NOMO-1 treated with DMSO at 0.1 percent for 48 hours (cell line): ENCODE data around the gene SPTBN4.
"Not testable (repeated sequence)": the region's sequence is repeated elsewhere in the genome, so short reads cannot be mapped to it uniquely, and the experiment has no call there.

ENCODE experiments used
- DNase-seq: peaks from one replicate; lab custom pipeline; 2025; ENCODE audit not compliant: unreplicated experiment; lab: John Stamatoyannopoulos, UW

Gene SPTBN4

DNA sequence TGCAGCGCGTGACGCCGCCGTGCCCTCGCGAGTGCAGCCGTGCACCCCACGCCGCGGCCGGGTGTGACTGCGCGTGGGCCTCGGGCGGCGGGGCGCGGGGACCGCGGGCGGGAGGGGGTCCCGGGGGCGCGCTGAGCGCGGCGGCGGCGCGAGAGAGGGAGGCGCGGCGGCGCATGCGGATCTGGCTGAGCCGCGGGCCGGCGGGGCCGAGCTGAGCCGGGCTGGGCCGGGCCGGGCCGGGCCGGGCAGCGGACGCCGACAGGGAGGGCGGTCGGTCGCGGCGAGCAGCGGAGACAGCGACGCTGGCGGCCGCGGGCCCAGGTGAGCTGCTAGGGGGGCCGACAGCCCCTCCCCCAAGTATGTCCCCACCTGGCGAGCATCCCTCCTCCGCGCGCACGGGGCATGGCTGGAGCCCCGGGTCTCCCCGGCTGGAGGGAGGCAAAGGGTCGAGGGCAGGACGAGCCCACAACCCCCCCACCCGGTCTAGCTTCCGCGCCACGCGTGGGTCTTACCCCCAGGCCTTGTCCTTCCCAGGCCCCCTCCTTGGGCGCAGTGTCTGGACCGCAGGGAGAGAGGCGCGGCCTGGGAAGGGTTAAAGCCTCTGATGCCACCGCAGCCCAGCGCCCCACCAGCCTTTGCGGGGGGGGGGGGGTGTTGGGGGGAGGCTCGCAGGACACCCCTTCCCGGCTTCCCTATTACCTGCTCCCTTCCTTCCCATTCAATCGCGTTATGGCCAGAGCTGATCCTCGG lies at the start of gene SPTBN4:
Gene SPTBN4, plus strand, starts transcription at position 17 of the 750 bp plus-strand sequence. CDS start 5,621 bp downstream, outside the sequence.
- DNase-seq, result no peak

DNA sequence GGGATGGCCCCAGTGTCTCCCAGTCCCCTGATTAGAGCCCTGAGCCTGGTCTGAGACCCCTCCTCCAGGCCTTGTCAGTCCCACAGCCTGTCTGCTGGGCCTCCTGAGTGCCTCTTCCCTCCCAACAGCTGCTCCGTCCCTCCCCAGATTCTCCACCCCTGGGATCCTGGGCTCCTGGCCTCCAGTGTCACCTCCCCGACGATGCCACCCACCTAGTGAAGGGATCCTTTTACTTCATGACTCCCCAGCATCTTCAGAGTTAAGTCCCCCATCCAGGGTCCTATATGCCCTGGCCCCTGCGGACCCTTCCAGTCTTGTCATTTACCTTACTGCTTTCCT lies 49.2 kb upstream of the SPTBN4 start:
- DNase-seq, result no peak

DNA sequence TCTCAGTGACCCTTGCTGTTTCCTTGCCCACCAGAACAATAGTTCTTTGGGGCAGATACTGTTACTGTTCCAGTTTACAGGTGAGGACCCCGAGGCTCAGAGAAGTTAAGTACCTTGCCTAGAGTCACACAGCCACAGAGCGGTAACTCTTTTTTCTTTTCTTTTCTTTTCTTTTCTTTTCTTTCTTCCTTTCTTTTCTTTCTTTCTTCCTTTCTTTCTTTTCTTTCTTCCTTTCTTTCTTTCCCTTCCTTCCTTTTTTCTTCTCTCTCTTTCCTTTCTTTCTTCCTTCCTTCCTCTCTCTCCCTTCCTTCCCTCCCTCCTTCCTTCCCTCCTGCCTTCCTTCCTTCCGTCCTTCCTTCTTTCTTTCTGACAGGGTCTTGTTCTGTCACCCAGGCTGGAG lies 48.8 kb upstream of the SPTBN4 start:
- DNase-seq, result no peak

DNA sequence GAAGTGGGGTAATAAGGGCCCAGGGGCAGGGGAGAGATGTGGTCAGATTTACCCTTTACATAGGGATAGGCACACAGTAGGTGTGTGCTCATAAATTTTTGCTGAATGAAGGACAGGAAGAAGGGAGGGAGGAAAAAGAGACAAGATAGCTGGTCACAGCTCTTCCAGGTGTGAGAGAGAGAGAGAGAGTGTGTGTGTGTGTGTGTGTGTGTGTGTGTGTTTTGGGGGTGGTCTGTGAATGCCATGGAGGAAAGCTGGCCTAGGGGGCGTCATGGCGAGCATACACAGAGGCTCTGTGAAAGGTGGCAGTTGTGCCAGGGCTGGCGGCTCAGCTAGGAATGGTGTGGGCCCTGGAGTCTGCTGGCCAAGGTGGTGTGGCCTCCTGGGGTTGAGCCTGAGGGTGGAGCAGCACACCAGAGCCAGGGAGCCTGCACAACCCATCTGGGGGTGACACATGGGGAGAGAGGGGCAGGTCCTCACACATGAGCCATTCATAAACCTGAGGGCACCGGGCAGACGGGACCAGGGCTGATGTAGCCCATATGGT lies 47.7 kb upstream of the SPTBN4 start:
- no peak for DNase-seq

DNA sequence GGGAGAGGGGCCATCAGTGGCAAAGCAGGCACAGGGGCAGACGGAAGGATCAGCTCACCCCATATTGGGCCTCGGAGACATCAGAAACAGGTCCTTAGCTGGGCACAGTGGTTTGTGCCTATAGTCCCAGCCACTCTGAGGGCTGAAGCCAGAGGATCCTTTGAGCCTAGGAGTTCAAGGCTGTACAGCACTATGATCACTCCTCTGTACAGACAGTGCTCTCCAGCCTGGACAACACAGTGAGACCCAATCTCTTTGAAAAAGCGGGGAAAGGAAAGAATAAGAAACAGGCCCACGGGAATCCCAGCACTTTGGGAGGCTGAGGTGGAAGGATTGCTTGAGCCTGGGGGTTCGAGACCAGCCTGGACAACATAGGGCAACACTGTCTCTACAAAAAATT lies 47.0 kb upstream of the SPTBN4 start:
- no peak for DNase-seq

DNA sequence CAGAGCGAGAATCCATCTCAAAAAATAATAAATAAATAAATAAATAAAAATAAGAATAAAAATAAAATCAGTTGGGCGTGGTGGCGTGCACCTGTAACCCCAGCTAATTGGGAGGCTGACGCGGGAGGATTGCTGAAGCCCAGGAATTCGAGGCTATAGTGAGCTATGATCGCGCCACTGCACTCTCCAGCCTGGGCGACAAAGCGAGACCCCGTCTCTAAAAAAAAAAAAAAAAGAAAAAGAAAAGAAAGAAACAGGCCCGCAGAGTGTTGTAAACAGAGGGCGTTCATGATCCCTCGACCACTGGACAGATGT lies 46.4 kb upstream of the SPTBN4 start:
- no peak for DNase-seq

DNA sequence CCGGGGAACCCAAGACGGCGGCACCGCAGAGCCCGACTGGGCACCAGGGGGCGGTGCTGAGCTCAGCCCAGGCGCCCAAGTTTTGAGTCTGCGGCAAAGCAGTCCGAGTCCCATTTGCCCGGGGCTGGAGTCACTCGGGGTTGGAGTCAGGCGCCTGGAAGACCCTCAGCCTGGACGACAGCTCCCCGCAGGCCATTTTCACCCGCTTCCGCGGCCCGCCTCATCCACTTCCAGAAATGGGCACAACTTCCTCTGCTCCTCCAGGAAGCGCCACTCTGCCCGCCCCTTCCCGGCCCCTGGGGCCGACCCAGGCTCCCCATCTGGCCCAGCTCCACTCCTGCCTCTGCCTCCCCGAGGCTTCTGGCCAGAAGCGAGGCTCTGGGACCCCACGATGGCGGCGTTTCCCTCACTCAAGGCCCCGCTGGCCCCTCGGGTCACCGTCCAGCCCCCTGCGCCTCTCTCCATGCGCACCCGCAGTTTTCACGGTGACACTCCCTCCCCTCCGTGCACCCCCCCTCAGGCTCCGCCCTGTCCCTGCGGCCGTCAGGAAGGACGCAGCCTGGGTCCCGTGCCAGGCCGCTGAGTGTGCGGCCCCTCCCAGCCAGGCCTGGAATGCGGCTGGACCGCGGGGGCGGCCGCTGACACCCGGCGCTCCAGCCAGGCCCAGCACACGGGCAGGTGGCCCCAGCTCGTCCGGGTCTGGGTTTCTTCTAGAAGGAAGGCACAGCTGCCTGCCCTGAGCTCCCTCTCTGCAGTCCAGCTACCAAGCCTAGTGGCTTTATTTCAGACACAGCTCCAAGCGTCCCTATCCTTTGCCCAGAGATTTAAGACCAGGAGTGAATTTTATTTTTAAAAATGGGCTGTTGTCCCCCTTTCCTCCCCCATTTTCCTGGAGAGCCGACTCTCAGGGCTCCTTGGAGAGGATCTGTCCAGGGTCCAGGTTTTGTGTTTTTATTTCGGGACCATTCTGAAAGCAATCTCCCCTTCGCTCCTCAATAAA lies 45.7 kb upstream of the SPTBN4 start:
- peak; percentile 68 for DNase-seq

DNA sequence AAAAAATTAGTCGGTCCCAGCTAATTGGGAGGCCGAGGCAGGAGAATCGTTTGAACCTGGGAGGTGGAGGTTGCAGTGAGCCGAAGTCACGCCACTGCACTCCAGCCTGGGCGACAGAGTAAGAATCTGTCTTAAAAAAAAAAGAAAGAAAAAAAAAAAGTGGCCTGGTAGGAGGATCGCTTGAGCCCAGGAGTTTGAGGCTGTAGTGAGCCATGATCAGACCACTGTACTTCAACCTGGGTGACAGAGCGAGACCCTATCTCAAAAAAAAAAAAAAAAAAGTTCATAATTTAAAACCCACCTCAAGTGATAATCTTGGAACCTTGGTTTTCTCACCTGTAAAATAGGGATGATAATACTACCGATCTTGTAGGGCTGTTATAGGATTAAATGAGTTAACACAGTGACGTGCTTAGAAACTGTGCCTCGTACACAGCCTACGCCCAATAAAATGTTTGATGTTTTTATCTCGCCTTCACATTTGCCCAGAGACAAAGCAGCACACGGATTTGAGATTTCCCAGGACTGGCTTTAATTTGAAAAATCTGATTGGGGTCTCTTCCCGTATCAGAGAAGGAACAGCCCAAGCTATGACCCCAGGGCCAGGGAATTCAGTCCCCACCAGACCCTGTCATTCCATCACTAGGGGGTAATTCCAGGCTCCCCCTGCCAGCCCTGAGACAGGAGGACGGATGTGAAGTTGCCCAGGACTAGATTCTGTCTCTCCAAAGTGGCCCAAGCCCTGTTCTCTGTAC lies 44.6 kb upstream of the SPTBN4 start:
- no peak for DNase-seq

DNA sequence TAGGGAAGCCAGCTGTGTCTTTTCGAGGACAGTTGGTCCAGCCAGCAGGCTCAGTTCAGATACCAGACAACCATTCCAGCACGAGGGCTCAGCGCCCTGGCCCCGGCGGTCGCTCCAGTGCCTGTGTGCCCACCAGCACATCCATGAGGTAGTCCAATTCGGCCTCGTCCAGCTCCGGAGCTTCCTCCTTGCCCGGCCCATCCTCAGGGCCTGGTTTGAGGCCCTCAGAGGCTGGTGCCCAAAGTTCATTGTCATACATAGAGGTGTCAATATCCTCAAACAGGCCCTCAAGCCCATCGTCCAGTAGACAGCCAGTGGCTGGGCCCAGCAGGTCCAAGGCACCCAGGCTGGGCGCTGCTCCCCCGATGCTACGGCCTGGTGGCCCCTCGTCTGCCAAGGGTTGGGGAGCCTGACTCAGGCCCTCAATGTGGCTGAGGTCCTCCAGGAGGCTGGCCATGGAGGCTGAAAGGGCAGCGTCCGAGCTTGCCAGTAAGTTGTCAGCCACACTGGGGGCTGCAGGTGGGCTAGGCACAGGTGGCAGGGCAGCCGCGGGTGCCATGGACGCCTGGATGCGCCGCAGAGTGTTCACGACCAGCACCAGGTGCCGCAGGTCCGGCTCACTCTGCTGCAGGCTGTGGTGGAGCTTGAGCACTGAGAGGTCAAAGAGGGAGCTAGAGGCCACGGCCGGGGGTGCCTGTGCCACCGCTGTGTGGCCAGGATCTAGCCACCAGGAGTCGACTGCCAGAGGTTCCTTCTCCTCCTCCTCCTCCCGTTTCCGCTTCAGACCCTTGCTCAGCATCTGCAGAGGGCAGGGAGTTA lies 43.8 kb upstream of the SPTBN4 start:
- DNase-seq, result no peak

DNA sequence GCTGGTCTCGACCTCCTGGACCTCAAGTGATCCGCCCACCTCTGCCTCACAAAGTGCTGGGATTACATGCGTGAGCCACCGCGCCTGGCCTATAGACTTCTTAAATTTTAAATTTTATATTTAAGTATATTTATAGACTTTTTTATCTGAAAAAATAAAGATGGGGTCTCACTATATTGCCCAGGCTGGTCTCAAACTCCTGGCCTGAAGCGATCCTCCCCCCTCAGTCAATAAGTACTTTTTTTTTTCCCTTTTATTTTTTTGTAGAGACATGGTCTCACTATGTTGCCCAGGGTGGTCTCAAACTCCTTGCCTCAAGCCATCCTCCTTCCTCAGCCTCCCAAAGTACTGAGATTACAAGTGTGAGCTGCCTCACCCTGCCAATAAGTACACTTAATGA lies 42.9 kb upstream of the SPTBN4 start:
- DNase-seq, result no peak

DNA sequence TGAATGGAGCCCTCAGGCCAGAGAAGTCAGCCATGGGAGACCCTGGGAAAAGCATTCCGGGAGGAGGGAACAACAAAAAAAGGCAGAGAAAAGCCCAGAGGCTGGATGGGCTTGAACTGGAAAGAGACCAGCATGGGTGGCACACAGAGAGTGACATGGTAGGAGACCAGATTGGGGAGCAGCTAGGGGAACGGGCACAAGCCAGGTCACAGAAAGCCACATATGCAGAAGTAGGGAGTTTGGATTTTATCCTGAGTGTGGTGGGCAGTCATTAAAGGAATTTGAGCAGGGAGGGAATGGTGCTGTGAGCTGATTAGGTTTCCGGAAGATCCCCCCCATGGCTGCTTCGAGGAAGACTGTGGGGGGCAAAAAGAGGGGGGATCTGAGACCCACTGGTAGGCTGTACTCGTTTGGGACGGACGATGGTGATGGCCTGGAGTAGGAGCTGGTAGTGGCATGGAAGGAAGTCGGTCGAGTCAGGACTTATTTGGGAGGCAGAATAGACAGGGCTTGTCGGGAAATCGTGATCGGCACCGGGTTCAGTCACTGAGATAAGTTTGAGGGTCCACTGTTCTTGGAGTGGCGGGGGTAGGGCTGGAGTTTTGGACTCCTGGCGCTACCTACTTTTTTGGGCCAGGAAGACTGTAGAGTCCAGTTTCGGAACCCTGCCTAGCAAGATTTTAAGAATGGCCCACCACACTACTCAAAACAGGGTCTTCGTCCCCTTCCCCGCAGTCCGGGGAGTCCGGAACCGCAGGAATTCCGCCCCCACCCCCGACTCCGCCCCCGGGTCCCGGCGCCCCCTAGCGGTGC lies 42.0 kb upstream of the SPTBN4 start:
- DNase-seq, result peak; percentile 18

DNA sequence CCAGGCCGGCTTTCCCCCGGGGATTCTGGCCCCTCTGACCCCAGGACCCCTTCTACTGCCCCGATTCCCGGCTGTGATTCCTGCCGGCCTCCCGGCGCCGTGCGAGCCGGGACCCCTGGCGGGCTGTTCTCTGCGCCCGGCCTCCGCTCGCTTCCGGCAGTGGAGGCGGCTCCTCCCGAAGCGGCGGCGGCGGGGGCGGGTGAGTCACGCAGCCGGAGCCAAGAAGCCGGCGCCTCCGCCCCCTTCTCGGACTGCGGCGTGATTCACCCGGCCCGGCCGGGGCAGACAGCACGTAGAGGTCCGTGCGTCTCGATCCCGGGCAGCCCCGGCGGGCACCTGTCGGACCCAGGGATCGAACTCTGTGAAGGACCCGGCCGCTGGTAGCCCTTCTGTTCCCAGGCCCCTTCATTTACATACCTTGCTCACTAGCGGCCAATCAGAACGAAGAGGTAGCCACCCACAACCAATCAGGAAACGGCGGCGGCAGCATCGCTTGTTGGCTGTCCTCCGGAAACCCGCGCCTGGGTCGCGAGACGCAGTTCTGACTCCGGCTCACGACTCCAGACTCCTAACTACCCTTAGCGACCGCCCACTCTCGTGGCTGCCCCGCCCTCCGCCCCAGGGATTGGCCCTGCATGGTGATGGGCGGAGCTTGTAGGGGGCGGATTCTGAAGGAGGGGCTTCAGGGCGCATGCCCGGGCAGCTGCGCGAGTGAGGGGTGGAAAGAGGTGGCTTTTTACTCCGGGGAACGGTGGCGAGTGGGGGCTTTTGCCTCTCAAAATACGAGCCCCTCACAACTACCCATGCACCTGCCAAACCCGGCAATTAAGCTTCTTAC lies 41.1 kb upstream of the SPTBN4 start, which contains the start of gene SERTAD1:
Gene SERTAD1, minus strand, starts transcription at position 543 of the 838 bp plus-strand sequence. CDS start 2,446 bp downstream, outside the sequence.
- DNase-seq, result peak; percentile 99

DNA sequence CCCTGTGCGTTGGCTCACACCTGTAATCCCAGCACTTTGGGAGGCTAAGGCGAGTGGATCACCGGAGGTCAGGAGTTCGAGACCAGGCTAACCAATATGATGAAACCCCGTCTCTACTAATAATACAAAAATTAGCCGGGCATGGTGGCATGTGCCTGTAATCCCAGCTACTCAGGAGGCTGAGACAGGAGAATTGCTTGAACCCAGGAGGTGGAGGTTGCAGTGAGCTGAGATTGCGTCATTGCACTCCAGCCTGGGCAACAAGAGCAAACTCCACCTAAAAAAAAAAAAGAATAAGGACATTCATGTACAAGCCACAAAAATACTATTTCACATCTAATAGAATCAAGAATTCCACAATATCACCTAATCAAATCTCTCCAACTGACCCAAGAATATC lies 38.6 kb upstream of the SPTBN4 start:
- DNase-seq, result not testable (repeated sequence)

DNA sequence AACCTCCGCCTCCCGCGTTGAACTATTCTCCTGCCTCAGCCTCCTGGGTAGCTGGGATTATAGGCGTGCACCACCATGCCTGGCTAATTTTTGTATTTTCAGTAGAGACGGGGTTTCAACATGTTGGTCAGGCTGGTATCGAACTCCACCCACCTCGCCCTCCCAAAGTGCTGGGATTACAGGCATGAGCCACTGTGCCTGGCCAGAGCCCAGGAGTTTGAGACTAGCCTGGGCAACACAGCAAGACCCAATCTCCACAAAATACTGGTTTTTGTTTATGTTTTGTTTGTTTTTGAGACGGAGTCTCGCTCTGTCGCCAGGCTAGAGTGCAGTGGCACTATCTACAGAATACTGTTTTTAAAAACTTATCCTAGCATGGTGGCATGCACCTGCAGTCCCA lies 36.6 kb upstream of the SPTBN4 start:
- DNase-seq, result not testable (repeated sequence)

DNA sequence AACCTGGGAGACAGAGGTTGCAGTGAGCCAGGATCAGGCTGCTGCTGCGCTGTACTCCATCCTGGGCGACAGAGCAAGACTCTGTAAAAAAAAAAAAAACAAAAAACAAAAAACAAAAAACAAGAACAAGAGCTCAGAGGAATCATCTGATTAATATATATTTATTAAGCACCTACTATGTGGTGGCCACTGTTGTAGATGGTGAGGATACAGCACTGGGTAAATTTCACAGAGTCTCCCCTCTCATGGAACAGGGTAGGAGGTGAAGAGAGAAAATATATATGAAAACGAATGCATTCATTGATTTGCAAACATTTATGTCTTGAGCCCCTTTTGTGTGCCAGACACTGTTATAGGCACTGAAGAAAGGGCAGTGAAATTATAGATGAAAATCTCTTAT lies 35.1 kb upstream of the SPTBN4 start:
- no peak for DNase-seq

DNA sequence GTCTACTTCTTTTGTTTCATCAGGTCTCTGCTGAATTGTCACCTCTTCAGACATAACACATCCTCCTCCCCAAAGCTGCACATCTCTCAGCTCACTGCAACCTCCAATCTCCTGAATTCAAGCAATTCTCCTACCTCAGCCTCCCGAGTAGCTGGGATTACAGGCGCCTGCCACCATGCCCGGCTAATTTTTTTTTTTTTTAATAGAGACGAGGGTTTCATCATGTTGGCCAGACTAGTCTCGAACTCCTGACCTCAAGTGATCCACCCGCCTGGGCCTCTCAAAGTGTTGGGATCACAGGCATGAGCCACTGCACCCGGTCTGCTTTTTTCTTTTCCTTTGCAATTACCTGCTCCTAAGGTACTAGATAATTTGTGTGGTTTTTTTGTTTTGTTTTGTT lies 34.0 kb upstream of the SPTBN4 start:
- not testable (repeated sequence) for DNase-seq

DNA sequence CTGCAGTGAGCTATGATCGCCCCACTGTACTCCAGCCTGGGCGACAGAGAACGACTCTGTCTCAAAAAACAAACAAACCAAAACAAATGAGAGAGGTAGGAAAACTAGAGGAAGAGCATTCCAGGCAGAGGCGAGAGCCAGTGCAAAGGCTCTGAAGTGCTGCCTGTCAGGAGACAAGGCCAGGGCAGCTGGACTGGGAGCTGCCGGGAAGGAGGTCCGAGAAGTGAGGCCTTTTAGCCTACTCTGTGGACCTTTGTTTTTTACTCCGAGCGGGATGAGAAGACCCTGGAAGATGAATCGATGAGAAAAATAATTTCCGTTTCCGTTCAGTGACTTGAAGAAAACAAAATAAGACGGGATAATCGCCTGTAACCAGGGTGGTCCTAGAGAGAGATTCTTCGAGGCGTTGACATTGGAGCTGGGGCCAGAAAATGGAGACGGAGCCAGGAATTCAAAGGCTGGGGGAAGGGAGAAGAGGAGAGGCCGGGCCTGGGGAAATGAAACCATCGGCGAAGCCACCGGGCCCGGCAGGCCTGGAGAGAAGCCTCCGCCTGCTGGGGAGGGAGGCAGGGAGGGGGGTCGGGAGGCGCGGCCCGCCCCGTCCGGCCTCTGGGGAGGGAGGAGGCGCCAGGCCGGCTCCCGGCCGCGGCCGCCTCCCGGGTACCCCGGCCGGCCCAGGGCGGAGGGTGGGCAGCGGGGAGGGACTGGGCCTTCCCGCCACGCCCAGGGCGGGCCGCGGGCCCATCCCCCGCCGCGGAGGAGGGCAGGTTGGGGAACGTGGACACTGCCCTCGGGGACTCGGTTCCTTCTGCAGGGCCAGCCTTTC lies 33.2 kb upstream of the SPTBN4 start:
- DNase-seq, result peak; percentile 87

DNA sequence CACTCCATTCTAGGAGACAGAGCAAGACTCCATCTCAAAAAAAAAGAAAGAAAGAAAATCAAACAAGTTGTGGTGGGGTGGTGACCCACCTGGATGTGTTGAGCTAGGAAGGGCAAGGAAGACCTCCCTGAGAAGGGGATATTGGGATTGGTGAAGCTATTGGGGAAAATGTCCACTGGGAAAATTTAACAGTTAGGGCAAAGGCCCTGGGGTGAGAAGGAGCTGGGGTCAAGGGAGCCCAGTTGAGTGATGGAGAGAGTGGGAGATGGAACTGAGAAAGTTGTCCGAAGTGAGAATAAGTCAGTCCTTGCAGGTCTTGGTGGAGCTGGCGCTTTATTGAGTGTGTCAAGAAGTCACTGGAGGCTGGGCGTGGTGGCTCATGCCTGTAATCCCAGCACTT lies 28.5 kb upstream of the SPTBN4 start:
- no peak for DNase-seq
